Measurements from ENCODE around the gene NDUFB10.
"Not testable (repeated sequence)": the region's sequence is repeated elsewhere in the genome, so short reads cannot be mapped to it uniquely, and the experiment has no call there.

DNA sequence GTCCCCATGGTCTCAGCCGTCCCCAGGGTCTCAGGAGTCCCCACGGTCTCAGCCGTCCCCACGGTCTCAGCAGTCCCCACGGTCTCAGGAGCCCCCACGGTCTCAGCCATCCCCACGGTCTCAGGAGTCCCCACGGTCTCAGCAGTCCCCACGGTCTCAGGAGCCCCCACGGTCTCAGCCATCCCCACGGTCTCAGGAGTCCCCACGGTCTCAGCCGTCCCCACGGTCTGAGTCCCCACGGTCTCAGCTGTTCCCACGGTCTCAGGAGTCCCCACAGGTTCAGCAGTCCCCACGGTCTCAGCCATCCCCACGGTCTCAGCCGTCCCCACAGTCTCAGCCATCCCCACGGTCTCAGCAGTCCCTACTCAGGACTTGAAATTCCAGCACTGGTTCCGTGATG lies 39.2 kb upstream of the NDUFB10 start:
- TF ChIP-seq, protein P1, sequence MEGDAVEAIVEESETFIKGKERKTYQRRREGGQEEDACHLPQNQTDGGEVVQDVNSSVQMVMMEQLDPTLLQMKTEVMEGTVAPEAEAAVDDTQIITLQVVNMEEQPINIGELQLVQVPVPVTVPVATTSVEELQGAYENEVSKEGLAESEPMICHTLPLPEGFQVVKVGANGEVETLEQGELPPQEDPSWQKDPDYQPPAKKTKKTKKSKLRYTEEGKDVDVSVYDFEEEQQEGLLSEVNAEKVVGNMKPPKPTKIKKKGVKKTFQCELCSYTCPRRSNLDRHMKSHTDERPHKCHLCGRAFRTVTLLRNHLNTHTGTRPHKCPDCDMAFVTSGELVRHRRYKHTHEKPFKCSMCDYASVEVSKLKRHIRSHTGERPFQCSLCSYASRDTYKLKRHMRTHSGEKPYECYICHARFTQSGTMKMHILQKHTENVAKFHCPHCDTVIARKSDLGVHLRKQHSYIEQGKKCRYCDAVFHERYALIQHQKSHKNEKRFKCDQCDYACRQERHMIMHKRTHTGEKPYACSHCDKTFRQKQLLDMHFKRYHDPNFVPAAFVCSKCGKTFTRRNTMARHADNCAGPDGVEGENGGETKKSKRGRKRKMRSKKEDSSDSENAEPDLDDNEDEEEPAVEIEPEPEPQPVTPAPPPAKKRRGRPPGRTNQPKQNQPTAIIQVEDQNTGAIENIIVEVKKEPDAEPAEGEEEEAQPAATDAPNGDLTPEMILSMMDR (conservative IDR thresholded peaks at IDR 0.05; ENCODE audit: low read depth in 2 of 2), result not testable (repeated sequence)
- not testable (repeated sequence) for TF ChIP-seq POLR2AphosphoS5 (IDR thresholded peaks at IDR 0.05; ENCODE audit: low read depth); EZH2phosphoT487 (IDR thresholded peaks at IDR 0.05; ENCODE audit: unreplicated experiment); CREB1 (CRISPR knock-in tag; IDR thresholded peaks at IDR 0.05; ENCODE audit: low read depth); EZH2 (IDR thresholded peaks at IDR 0.05; ENCODE audit: low read depth, unreplicated experiment)
- TF ChIP-seq, protein P2, sequence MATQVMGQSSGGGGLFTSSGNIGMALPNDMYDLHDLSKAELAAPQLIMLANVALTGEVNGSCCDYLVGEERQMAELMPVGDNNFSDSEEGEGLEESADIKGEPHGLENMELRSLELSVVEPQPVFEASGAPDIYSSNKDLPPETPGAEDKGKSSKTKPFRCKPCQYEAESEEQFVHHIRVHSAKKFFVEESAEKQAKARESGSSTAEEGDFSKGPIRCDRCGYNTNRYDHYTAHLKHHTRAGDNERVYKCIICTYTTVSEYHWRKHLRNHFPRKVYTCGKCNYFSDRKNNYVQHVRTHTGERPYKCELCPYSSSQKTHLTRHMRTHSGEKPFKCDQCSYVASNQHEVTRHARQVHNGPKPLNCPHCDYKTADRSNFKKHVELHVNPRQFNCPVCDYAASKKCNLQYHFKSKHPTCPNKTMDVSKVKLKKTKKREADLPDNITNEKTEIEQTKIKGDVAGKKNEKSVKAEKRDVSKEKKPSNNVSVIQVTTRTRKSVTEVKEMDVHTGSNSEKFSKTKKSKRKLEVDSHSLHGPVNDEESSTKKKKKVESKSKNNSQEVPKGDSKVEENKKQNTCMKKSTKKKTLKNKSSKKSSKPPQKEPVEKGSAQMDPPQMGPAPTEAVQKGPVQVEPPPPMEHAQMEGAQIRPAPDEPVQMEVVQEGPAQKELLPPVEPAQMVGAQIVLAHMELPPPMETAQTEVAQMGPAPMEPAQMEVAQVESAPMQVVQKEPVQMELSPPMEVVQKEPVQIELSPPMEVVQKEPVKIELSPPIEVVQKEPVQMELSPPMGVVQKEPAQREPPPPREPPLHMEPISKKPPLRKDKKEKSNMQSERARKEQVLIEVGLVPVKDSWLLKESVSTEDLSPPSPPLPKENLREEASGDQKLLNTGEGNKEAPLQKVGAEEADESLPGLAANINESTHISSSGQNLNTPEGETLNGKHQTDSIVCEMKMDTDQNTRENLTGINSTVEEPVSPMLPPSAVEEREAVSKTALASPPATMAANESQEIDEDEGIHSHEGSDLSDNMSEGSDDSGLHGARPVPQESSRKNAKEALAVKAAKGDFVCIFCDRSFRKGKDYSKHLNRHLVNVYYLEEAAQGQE (IDR thresholded peaks at IDR 0.05; ENCODE audit: unreplicated experiment), result not testable (repeated sequence)
- TF ChIP-seq, protein P3, sequence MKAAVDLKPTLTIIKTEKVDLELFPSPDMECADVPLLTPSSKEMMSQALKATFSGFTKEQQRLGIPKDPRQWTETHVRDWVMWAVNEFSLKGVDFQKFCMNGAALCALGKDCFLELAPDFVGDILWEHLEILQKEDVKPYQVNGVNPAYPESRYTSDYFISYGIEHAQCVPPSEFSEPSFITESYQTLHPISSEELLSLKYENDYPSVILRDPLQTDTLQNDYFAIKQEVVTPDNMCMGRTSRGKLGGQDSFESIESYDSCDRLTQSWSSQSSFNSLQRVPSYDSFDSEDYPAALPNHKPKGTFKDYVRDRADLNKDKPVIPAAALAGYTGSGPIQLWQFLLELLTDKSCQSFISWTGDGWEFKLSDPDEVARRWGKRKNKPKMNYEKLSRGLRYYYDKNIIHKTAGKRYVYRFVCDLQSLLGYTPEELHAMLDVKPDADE (IDR thresholded peaks at IDR 0.05), result not testable (repeated sequence)
